Endothelial cell of umbilical vein (primary cell): Measurements from ENCODE around the gene WAS.
A peak's percentile ranks its signal among the peaks of the same experiment; 100 is the strongest.

Source experiments
- CTCF ChIP-seq, 2 donors: IDR thresholded peaks; 1 replicate in 1 of 2; 2 replicates in 1 of 2; pipeline ENCODE4 v1.5.1; 2011; ENCODE audit warnings: low read length in 2 of 2, mild to moderate bottlenecking in 2 of 2, moderate library complexity in 2 of 2, control low read depth in 1 of 2, inconsistent platforms in 1 of 2, low read depth in 1 of 2; ENCODE audit not compliant: insufficient read depth in 1 of 2; ENCODE audit errors: extremely low read depth in 1 of 2
- EZH2 ChIP-seq: IDR thresholded peaks from 2 replicates; pipeline ENCODE4 v1.6.1; 2012; ENCODE audit warnings: borderline replicate concordance, low read depth, mild to moderate bottlenecking, moderate library complexity, low read length, inconsistent platforms; ENCODE audit not compliant: severe bottlenecking
- FOS ChIP-seq: IDR thresholded peaks from 2 replicates; pipeline ENCODE4 v1.6.1; 2011; ENCODE audit warnings: mild to moderate bottlenecking, low read length, moderate library complexity, borderline replicate concordance; ENCODE audit not compliant: insufficient read depth
- POLR2A ChIP-seq: IDR thresholded peaks from 2 replicates; pipeline ENCODE4 v1.6.1; 2012; ENCODE audit warnings: low read depth, mild to moderate bottlenecking, control low read depth, low read length
- POLR2AphosphoS5 ChIP-seq: IDR thresholded peaks from 2 replicates; pipeline ENCODE4 v1.6.1; 2012; ENCODE audit warnings: low read depth, mild to moderate bottlenecking, control low read depth, low read length, moderate library complexity; ENCODE audit not compliant: insufficient read depth

GRCh38 chrX:48676106-48676892 lies 7.3 kb upstream of the WAS start:
- TF ChIP-seq POLR2AphosphoS5: peak; percentile 57
- TF ChIP-seq CTCF (IDR thresholded peaks at IDR 0.05; ENCODE audit: extremely low read depth in 1 of 2, insufficient read depth in 1 of 2, low read depth in 1 of 2, low read length in 2 of 2): no peak
- TF ChIP-seq EZH2: no peak
- TF ChIP-seq FOS: no peak
- TF ChIP-seq POLR2A: peak; percentile 59
